Endothelial cell of umbilical vein (primary cell): ENCODE data around the gene MYH14. TPM values are rescaled to one million over a fixed set of nuclear protein-coding genes. Genes with fewer than 3 reads are reported as not detected.

Experiments
- BruUV-seq: library from RNA; stranded (reverse); fragments of 400-500 nt; replicated peaks from 2 replicates; lab custom pipeline; 2021; lab: Mats Ljungman, UMichigan
- CTCF ChIA-PET: fragments of 300-600, 350-600 bp; sonication (Branson Sonifier 250); formaldehyde crosslinking; loops from one replicate; lab custom pipeline; 2021; ENCODE audit warnings: antibody characterized with exemption, inconsistent platforms; lab: Charles Lee
- POLR2A ChIA-PET: fragments of 300-600, 350-600 bp; sonication (Branson Sonifier 250); formaldehyde crosslinking; loops from one replicate; lab custom pipeline; 2021; ENCODE audit warnings: antibody characterized with exemption, inconsistent platforms; lab: Charles Lee
- DNase-seq: peaks from one replicate; pipeline ENCODE4 v3.0.0-alpha.2; 2011; ENCODE audit warnings: low read depth, low spot score
- FAIRE-seq: peaks from 2 replicates; lab custom pipeline; 2011; peaks lifted over from hg19 to GRCh38; lab: Jason Lieb, UNC
- H2AFZ ChIP-seq: 2 replicates; pipeline ENCODE4 v1.6.0; 2012; ENCODE audit warnings: low read depth, low read length, control low read depth, inconsistent platforms
- H3K27ac ChIP-seq: 2 replicates; pipeline ENCODE4 v1.5.1; 2011; ENCODE audit warnings: low read depth, mild to moderate bottlenecking, control low read depth, low read length, moderate library complexity; ENCODE audit not compliant: insufficient read depth
- H3K27me3 ChIP-seq, 2 experiments: 2 replicates each; pipeline versions ENCODE4 v1.6.0 to v1.6.1; 2011; ENCODE audit warnings: low read length in 2 of 2, mixed read lengths in 1 of 2; ENCODE audit not compliant: control insufficient read depth in 2 of 2, insufficient read depth in 2 of 2
- H3K36me3 ChIP-seq, 2 experiments: 2 replicates in 1 of 2; 3 replicates in 1 of 2; pipeline ENCODE4 v1.5.1; 2011; ENCODE audit warnings: low read length in 2 of 2, mild to moderate bottlenecking in 1 of 2, moderate library complexity in 1 of 2; ENCODE audit not compliant: control insufficient read depth in 2 of 2, insufficient read depth in 2 of 2; ENCODE audit errors: extremely low read depth in 1 of 2
- H3K4me1 ChIP-seq: 3 replicates; pipeline ENCODE4 v1.5.1; 2011; ENCODE audit warnings: mild to moderate bottlenecking, low read length; ENCODE audit not compliant: control insufficient read depth, insufficient read depth; ENCODE audit errors: extremely low read depth
- H3K4me2 ChIP-seq: 2 replicates; pipeline ENCODE4 v1.6.1; 2011; ENCODE audit warnings: low read length, control low read depth, mixed read lengths; ENCODE audit not compliant: insufficient read depth
- H3K4me3 ChIP-seq, 3 experiments: fragments of 200-600 bp in 1 of 3; sonication (generic), shearing (Covaris generic) in 1 of 3; replicated peaks in 1 of 3; 2 replicates each; pipeline ENCODE4 v1.5.1; 2011 to 2016; ENCODE audit warnings: control low read depth in 3 of 3, low read length in 3 of 3, mild to moderate bottlenecking in 2 of 3, inconsistent platforms in 1 of 3, low read depth in 1 of 3, moderate library complexity in 1 of 3; ENCODE audit not compliant: insufficient read depth in 1 of 3
- H3K79me2 ChIP-seq: 2 replicates; pipeline ENCODE4 v1.6.0; 2012; ENCODE audit warnings: low read length, inconsistent platforms; ENCODE audit not compliant: control insufficient read depth, insufficient read depth
- H3K9ac ChIP-seq: replicated peaks from 2 replicates; pipeline ENCODE3; 2011; ENCODE audit warnings: low read length, control low read depth; ENCODE audit not compliant: insufficient read depth; ENCODE audit errors: extremely low read depth
- H3K9me1 ChIP-seq: replicated peaks from 3 replicates; pipeline ENCODE4 v1.6.0; 2011; ENCODE audit warnings: mild to moderate bottlenecking, low read length; ENCODE audit not compliant: control insufficient read depth, insufficient read depth; ENCODE audit errors: extremely low read depth
- H3K9me3 ChIP-seq: replicated peaks from 2 replicates; pipeline ENCODE4 v1.5.1; 2012; ENCODE audit warnings: low read length, inconsistent platforms; ENCODE audit not compliant: control insufficient read depth, insufficient read depth
- H4K20me1 ChIP-seq: replicated peaks from 2 replicates; pipeline ENCODE3; 2011; ENCODE audit warnings: mild to moderate bottlenecking, low read length; ENCODE audit not compliant: control insufficient read depth, insufficient read depth; ENCODE audit errors: extremely low read depth
- EZH2 ChIP-seq: IDR thresholded peaks from 2 replicates; pipeline ENCODE4 v1.6.1; 2012; ENCODE audit warnings: borderline replicate concordance, low read depth, mild to moderate bottlenecking, moderate library complexity, low read length, inconsistent platforms; ENCODE audit not compliant: severe bottlenecking
- FOS ChIP-seq: IDR thresholded peaks from 2 replicates; pipeline ENCODE4 v1.6.1; 2011; ENCODE audit warnings: mild to moderate bottlenecking, low read length, moderate library complexity, borderline replicate concordance; ENCODE audit not compliant: insufficient read depth
- GATA2 ChIP-seq: IDR thresholded peaks from 2 replicates; pipeline ENCODE4 v1.7.0; 2011; ENCODE audit warnings: low read depth, mild to moderate bottlenecking, moderate library complexity, mixed read lengths, low read length; ENCODE audit not compliant: insufficient read length, insufficient read depth
- MAX ChIP-seq: IDR thresholded peaks from 2 replicates; pipeline ENCODE4 v1.6.1; 2011; ENCODE audit not compliant: insufficient read depth, insufficient read length
- POLR2AphosphoS5 ChIP-seq: IDR thresholded peaks from 2 replicates; pipeline ENCODE4 v1.6.1; 2012; ENCODE audit warnings: low read depth, mild to moderate bottlenecking, control low read depth, low read length, moderate library complexity; ENCODE audit not compliant: insufficient read depth
- dilution Hi-C: fragments of 300-500 bp; cut with MboI; formaldehyde crosslinking; loops from one replicate; pipeline ENCODE4 v1.15.0; 2019; ENCODE audit warnings: low sequenced_read_pairs; ENCODE audit not compliant: extremely low pct_ligation_motif_present
- intact Hi-C: fragments of 100-400 bp; cut with micrococcal nuclease; formaldehyde crosslinking; loops from one replicate; pipeline ENCODE4 v1.10.0; 2022
- polyA plus RNA-seq, 4 experiments: library from polyadenylated mRNA; depleted of rRNA in 3 of 4; stranded (reverse) in 3 of 4; unstranded in 1 of 4; fragments of >200 nt; gene quantifications; 2 replicates each; pipeline versions ENCODE4 v1.2.1 to v1.2.3, GENCODE V29; 2011 to 2012; ENCODE audit warnings: missing spikeins in 1 of 4
- total RNA-seq: library from RNA; stranded (reverse); gene quantifications from 2 replicates; pipeline ENCODE4 v1.2.3, GENCODE V29; 2021

MYH14 gene
- total and polyA plus RNA-seq, 2 donors (not counting 3 experiments of a cell fraction or from before 2014, with no cell fraction given) = 0.13 TPM; not detected in 1

- dilution Hi-C loops (no loop called here), intact Hi-C loops (no loop called here)
- no peaks in the 10 kb centered on the region for H3K36me3 ChIP-seq
- no peak overlapping the region for H3K4me2 ChIP-seq
- DNase-seq (no peak), FAIRE-seq (no peak)
- no peaks in the 10 kb centered on the region for H3K4me1 ChIP-seq
- H4K20me1 ChIP-seq = no peaks in the 10 kb centered on the region
- POLR2A ChIA-PET = no interaction called here
- CTCF ChIA-PET = no interaction called here
- BruUV-seq = no TSS peak
- H3K9me1 ChIP-seq = no peaks in the 10 kb centered on the region
- no peaks in the 10 kb centered on the region for H3K9me3 ChIP-seq
- no peak for TF ChIP-seq GATA2
- no peak overlapping the region for H2AFZ ChIP-seq
- no peaks in the 10 kb centered on the region for H3K79me2 ChIP-seq
- no peak overlapping the region for H3K4me3 ChIP-seq
- no peak overlapping the region for H3K27ac ChIP-seq
- H3K27me3 ChIP-seq = peaks cover 8 to 9% of the 10 kb centered on the region in 2 experiments
- no peak overlapping the region for H3K9ac ChIP-seq
Measured at GRCh38 chr19:50207730-50208129, 4.3 kb downstream of the MYH14 start.

- CTCF ChIA-PET = no interaction called here
- no peak overlapping the region for H3K4me3 ChIP-seq
- dilution Hi-C loops = no loop called here
Measured at GRCh38 chr19:50209131-50209530, 5.7 kb downstream of the MYH14 start.

More at GRCh38 chr19:50209131-50209530, 5.7 kb downstream of the MYH14 start:
- peaks cover 3 to 6% of the 10 kb centered on the region in 2 experiments for H3K27me3 ChIP-seq
- no peaks in the 10 kb centered on the region for H3K4me1 ChIP-seq
- no peak overlapping the region for H2AFZ ChIP-seq
- H3K9ac ChIP-seq = no peak overlapping the region
- FAIRE-seq (no peak), DNase-seq (no peak)
- POLR2A ChIA-PET = no interaction called here
- no peak overlapping the region for H3K27ac ChIP-seq
- no TSS peak for BruUV-seq
- H3K36me3 ChIP-seq = no peaks in the 10 kb centered on the region
- H3K4me2 ChIP-seq = no peak overlapping the region
- no peak for TF ChIP-seq MAX
- no peak for TF ChIP-seq FOS
- TF ChIP-seq POLR2AphosphoS5 = no peak
- no peak for TF ChIP-seq EZH2
- no peaks in the 10 kb centered on the region for H4K20me1 ChIP-seq
- no peaks in the 10 kb centered on the region for H3K9me1 ChIP-seq
- no peaks in the 10 kb centered on the region for H3K9me3 ChIP-seq
- H3K79me2 ChIP-seq = no peaks in the 10 kb centered on the region
- intact Hi-C loops = no loop called here
